NCI-H1417 treated with DMSO at 0.1 percent for 48 hours (cell line): ENCODE results near the gene CELF4.

Source experiments
- DNase-seq: peaks from one replicate; lab custom pipeline; 2025; lab: John Stamatoyannopoulos, UW

Gene CELF4

GRCh38 chr18:37412333-37412732 is 153.3 kb downstream of the CELF4 start:
- DNase-seq: no peak

- DNase-seq: no peak
Observed at GRCh38 chr18:37409878-37410277, 155.7 kb downstream of the CELF4 start.

- DNase-seq: no peak
Observed at GRCh38 chr18:37408676-37409265, 156.8 kb downstream of the CELF4 start.

- DNase-seq: no peak
Observed at GRCh38 chr18:37407571-37407970, 158.0 kb downstream of the CELF4 start.

- DNase-seq: no peak
Observed at GRCh38 chr18:37405772-37406171, 159.8 kb downstream of the CELF4 start.

GRCh38 chr18:37405229-37405628 is 160.4 kb downstream of the CELF4 start:
- DNase-seq: no peak

GRCh38 chr18:37403788-37404187 is 161.8 kb downstream of the CELF4 start:
- no peak for DNase-seq

GRCh38 chr18:37403100-37403781 is 162.4 kb downstream of the CELF4 start:
- DNase-seq: peak; percentile 40

GRCh38 chr18:37402735-37403099 is 162.9 kb downstream of the CELF4 start:
- DNase-seq: no peak

GRCh38 chr18:37400802-37401201 is 164.8 kb downstream of the CELF4 start:
- DNase-seq: no peak

GRCh38 chr18:37398248-37398920 is 167.2 kb downstream of the CELF4 start:
- DNase-seq: no peak

GRCh38 chr18:37397814-37398213 is 167.8 kb downstream of the CELF4 start:
- DNase-seq: no peak

GRCh38 chr18:37396971-37397720 is 168.5 kb downstream of the CELF4 start:
- DNase-seq: no peak

GRCh38 chr18:37395631-37396030 is 170.0 kb downstream of the CELF4 start:
- no peak for DNase-seq

GRCh38 chr18:37395138-37395537 is 170.5 kb downstream of the CELF4 start:
- DNase-seq: no peak

GRCh38 chr18:37394610-37394965 is 171.0 kb downstream of the CELF4 start:
- no peak for DNase-seq

- peak; percentile 71 for DNase-seq
Observed at GRCh38 chr18:37393945-37394609, 171.5 kb downstream of the CELF4 start.

- DNase-seq: no peak
Observed at GRCh38 chr18:37393221-37393827, 172.3 kb downstream of the CELF4 start.

- no peak for DNase-seq
Observed at GRCh38 chr18:37392648-37393047, 172.9 kb downstream of the CELF4 start.

GRCh38 chr18:37391698-37392548 is 173.7 kb downstream of the CELF4 start:
- no peak for DNase-seq

GRCh38 chr18:37391156-37391555 is 174.4 kb downstream of the CELF4 start:
- no peak for DNase-seq
